ENCODE results near the gene NFE2L3.
"Not testable (repeated sequence)": the region's sequence is repeated elsewhere in the genome, so short reads cannot be mapped to it uniquely, and the experiment has no call there.

NFE2L3 gene

GRCh38 chr7:26147646-26148306 is 4.2 kb upstream of the NFE2L3 start:
- not testable (repeated sequence) for FAIRE-seq

GRCh38 chr7:26148307-26148700 is 3.7 kb upstream of the NFE2L3 start:
- FAIRE-seq = not testable (repeated sequence)

- FAIRE-seq = peak; percentile 8
Measured at GRCh38 chr7:26149391-26149977, 2.5 kb upstream of the NFE2L3 start.

- FAIRE-seq = no peak
Measured at GRCh38 chr7:26151096-26151495, 902 bp upstream of the NFE2L3 start.

GRCh38 chr7:26151650-26151952 is 397 bp upstream of the NFE2L3 start:
- no peak for FAIRE-seq

- not testable (repeated sequence) for FAIRE-seq
Measured at GRCh38 chr7:26152782-26153240, 813 bp downstream of the NFE2L3 start.

GRCh38 chr7:26153241-26153822 is 1.3 kb downstream of the NFE2L3 start:
- FAIRE-seq = no peak

- no peak for FAIRE-seq
Measured at GRCh38 chr7:26153823-26154783, 2.1 kb downstream of the NFE2L3 start.

GRCh38 chr7:26155531-26156375 is 3.8 kb downstream of the NFE2L3 start:
- peak; percentile 15 for FAIRE-seq

GRCh38 chr7:26156451-26157420 is 4.7 kb downstream of the NFE2L3 start:
- peak; percentile 80 for FAIRE-seq

GRCh38 chr7:26157520-26158105 is 5.6 kb downstream of the NFE2L3 start:
- no peak for FAIRE-seq

GRCh38 chr7:26159243-26159642 is 7.2 kb downstream of the NFE2L3 start:
- no peak for FAIRE-seq

- FAIRE-seq = no peak
Measured at GRCh38 chr7:26160896-26161295, 8.9 kb downstream of the NFE2L3 start.

GRCh38 chr7:26162431-26162830 is 10.4 kb downstream of the NFE2L3 start:
- FAIRE-seq = no peak

GRCh38 chr7:26163804-26164203 is 11.8 kb downstream of the NFE2L3 start:
- not testable (repeated sequence) for FAIRE-seq

GRCh38 chr7:26165950-26166683 is 14.1 kb downstream of the NFE2L3 start:
- FAIRE-seq = no peak

- no peak for FAIRE-seq
Measured at GRCh38 chr7:26166684-26167266, 14.8 kb downstream of the NFE2L3 start.

GRCh38 chr7:26167303-26167934 is 15.4 kb downstream of the NFE2L3 start:
- peak; percentile 25 for FAIRE-seq

- FAIRE-seq = peak; percentile 76
Measured at GRCh38 chr7:26168458-26169023, 16.5 kb downstream of the NFE2L3 start.

All from G401.6 (cell line).